Suprapubic skin (tissue), 4 donors: ENCODE measurements around the gene TRIM41.
"Not testable (repeated sequence)": the region's sequence is repeated elsewhere in the genome, so short reads cannot be mapped to it uniquely, and the experiment has no call there.

Source experiments
- CTCF ChIP-seq, 2 donors: fragments of 200-600 bp in 1 of 2; fragments of 450-650 bp in 1 of 2; sonication (generic) in 1 of 2; IDR thresholded peaks; one replicate each; pipeline ENCODE4 v1.5.1; 2016 to 2019; ENCODE audit warnings: antibody characterized with exemption in 2 of 2, mild to moderate bottlenecking in 1 of 2, moderate library complexity in 1 of 2
- POLR2A ChIP-seq, 2 donors: fragments of 450-650 bp; IDR thresholded peaks; one replicate each; pipeline ENCODE4 v1.6.1; 2017; ENCODE audit warnings: antibody characterized with exemption in 2 of 2, mild to moderate bottlenecking in 2 of 2, moderate library complexity in 2 of 2
- POLR2AphosphoS5 ChIP-seq, 3 donors: sonication (generic); formaldehyde crosslinking; IDR thresholded peaks; one replicate each; pipeline ENCODE4 v1.6.1; 2017; ENCODE audit warnings: antibody characterized with exemption in 3 of 3

GRCh38 chr5:181177559-181177958 is 45.5 kb upstream of the TRIM41 start:
- TF ChIP-seq POLR2A, CTCF, POLR2AphosphoS5 (IDR thresholded peaks at IDR 0.05): not testable (repeated sequence)
